Measurements from ENCODE around the gene ARHGAP45. TPM values are rescaled to one million over a fixed set of nuclear protein-coding genes. Genes with fewer than 3 reads are reported as not detected.
A peak's percentile ranks its signal among the peaks of the same experiment; 100 is the strongest.

Gene ARHGAP45
- total RNA-seq, 6 experiments from 2014 or later, result 4.2 to 10.0 (median 7.3) TPM

- intact Hi-C loops (cut with DNase I), result no loop called here
- WGBS (ENCODE audit: insufficient coverage, low coverage, low lambda C conversion rate, missing lambda C conversion rate), result 20% methylated on average over 2 of the region's 64 CpGs
Measured at GRCh38 chr19:1131718-1132551, 65.0 kb downstream of the ARHGAP45 start.

GRCh38 chr19:1132552-1133383 is 65.8 kb downstream of the ARHGAP45 start:
- H3K27ac ChIP-seq, result peak overlapping the region; percentile 69 to 94 (median 84)
- intact Hi-C loops (cut with DNase I), result no loop called here
- WGBS (ENCODE audit: insufficient coverage, low coverage, low lambda C conversion rate, missing lambda C conversion rate), result 67% methylated on average over 6 of the region's 48 CpGs
- no peaks in the 10 kb centered on the region for H3K27me3 ChIP-seq
- no peak for DNase-seq
- TF ChIP-seq CTCF (IDR thresholded peaks at IDR 0.05), result no peak
- TF ChIP-seq POLR2A (IDR thresholded peaks at IDR 0.05), result no peak
- no peaks in the 10 kb centered on the region for H3K4me1 ChIP-seq
- ATAC-seq, result peak in 3 of 4 donors; percentile 2 to 5 (median 3)
- H3K4me3 ChIP-seq, result peak overlapping the region in 2 of 3 donors; percentile 9 to 54
- no peaks in the 10 kb centered on the region for H3K9me3 ChIP-seq
- peaks cover 0 to 4% (median 0%) of the 10 kb centered on the region in 4 donors for H3K36me3 ChIP-seq

More at GRCh38 chr19:1131718-1132551, 65.0 kb downstream of the ARHGAP45 start:
- Histone ChIP-seq H3K9me3 (no peaks in the 10 kb centered on the region), H3K27me3 (no peaks in the 10 kb centered on the region), H3K4me3 (peak overlapping the region; percentile 48 to 64 (median 54)), H3K36me3 (peaks cover 0 to 11% (median 3%) of the 10 kb centered on the region in 4 donors), H3K4me1 (no peaks in the 10 kb centered on the region), H3K27ac (peak overlapping the region; percentile 69 to 94 (median 84))
- peak in 2 of 3 donors; percentile 89 for DNase-seq
- TF ChIP-seq POLR2A (IDR thresholded peaks at IDR 0.05), result peak; percentile 51
- TF ChIP-seq CTCF (IDR thresholded peaks at IDR 0.05), result no peak
- ATAC-seq, result peak; percentile 60 to 78 (median 66)

- Histone ChIP-seq H3K27ac (peak overlapping the region; percentile 69 to 94 (median 84)), H3K36me3 (no peaks in the 10 kb centered on the region), H3K27me3 (no peaks in the 10 kb centered on the region), H3K4me1 (no peaks in the 10 kb centered on the region), H3K4me3 (no peak overlapping the region), H3K9me3 (no peaks in the 10 kb centered on the region)
- TF ChIP-seq POLR2A (IDR thresholded peaks at IDR 0.05) (peak; percentile 23), CTCF (IDR thresholded peaks at IDR 0.05) (no peak)
- ATAC-seq (peak in 3 of 4 donors; percentile 1 to 38 (median 6)), DNase-seq (peak in 1 of 3 donors; percentile 60)
- intact Hi-C loops (cut with DNase I), result no loop called here
- WGBS (ENCODE audit: insufficient coverage, low coverage, low lambda C conversion rate, missing lambda C conversion rate), result no CpG with 5 or more reads among the region's 25 CpGs
Measured at GRCh38 chr19:1133471-1133929, 66.5 kb downstream of the ARHGAP45 start.

- no peaks in the 10 kb centered on the region for H3K4me1 ChIP-seq
Measured at GRCh38 chr19:1134431-1134830, 67.5 kb downstream of the ARHGAP45 start.

More at GRCh38 chr19:1134431-1134830, 67.5 kb downstream of the ARHGAP45 start:
- DNase-seq, result no peak
- TF ChIP-seq CTCF (IDR thresholded peaks at IDR 0.05), result no peak
- no peak for TF ChIP-seq POLR2A (IDR thresholded peaks at IDR 0.05)
- no peak overlapping the region for H3K4me3 ChIP-seq
- H3K36me3 ChIP-seq, result no peaks in the 10 kb centered on the region
- H3K9me3 ChIP-seq, result no peaks in the 10 kb centered on the region
- H3K27ac ChIP-seq, result peak overlapping the region in 1 of 3 donors; percentile 13
- ATAC-seq, result peak in 1 of 4 donors; percentile 2
- WGBS (ENCODE audit: insufficient coverage, low coverage, low lambda C conversion rate, missing lambda C conversion rate), result 81% methylated on average over 10 of the region's 11 CpGs
- H3K27me3 ChIP-seq, result no peaks in the 10 kb centered on the region
- intact Hi-C loops (cut with DNase I), result no loop called here

All from right lobe of liver (tissue), 6 donors.